ENCODE measurements around the gene CPA3. TPM values are rescaled to one million over a fixed set of nuclear protein-coding genes. Genes with fewer than 3 reads are reported as not detected.

CPA3 gene
- total RNA-seq, 2 donors from 2014 or later, result 0.16 TPM; not detected in 1

- ATAC-seq, result no peak
- no peak overlapping the region for H3K27ac Mint-ChIP-seq
- no peak for DNase-seq (ENCODE audit: low spot score in 2 of 2)
- no peaks in the 10 kb centered on the region for H3K36me3 Mint-ChIP-seq
- peaks cover 0 to 4% of the 10 kb centered on the region in 2 donors for H3K9me3 Mint-ChIP-seq
These were observed 24.7 kb downstream of the CPA3 start for GRCh38 chr3:148889828-148890227.

GRCh38 chr3:148896062-148896461 lies 31.0 kb downstream of the CPA3 start:
- DNase-seq (ENCODE audit: low spot score in 2 of 2), result no peak
- Mint-ChIP-seq H3K36me3 (no peaks in the 10 kb centered on the region), H3K27ac (no peak overlapping the region), H3K9me3 (peaks cover 0 to 4% of the 10 kb centered on the region in 2 donors)
- no peak for ATAC-seq

- DNase-seq (ENCODE audit: low spot score in 2 of 2) (no peak), ATAC-seq (no peak)
- Mint-ChIP-seq H3K9me3 (no peaks in the 10 kb centered on the region), H3K27ac (no peak overlapping the region), H3K36me3 (no peaks in the 10 kb centered on the region)
These were observed 37.1 kb downstream of the CPA3 start for GRCh38 chr3:148901987-148902791.

DNA sequence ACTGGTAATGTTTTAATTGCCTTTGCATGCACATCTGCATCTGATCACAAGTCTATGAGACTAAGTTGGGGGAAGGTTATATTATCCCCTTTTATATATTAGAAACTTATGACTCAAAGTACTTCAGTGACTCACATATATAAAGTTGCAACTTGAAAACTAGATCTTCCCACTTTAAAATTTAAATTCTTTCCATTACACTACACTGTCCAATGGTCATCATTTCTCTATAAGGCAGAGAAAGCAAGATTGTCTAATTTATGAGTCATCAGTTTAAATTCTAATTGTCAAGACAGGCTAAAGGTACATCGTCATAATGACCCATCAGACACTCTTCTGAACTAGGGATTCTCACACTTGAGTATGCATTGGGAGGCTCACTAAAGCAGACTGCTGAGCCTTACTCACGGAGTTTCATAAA lies 37.9 kb downstream of the CPA3 start:
- no peaks in the 10 kb centered on the region for H3K36me3 Mint-ChIP-seq
- DNase-seq (ENCODE audit: low spot score in 2 of 2) (no peak), ATAC-seq (peak in 1 of 2 donors; percentile 26)
- H3K9me3 Mint-ChIP-seq, result no peaks in the 10 kb centered on the region
- no peak overlapping the region for H3K27ac Mint-ChIP-seq

DNA sequence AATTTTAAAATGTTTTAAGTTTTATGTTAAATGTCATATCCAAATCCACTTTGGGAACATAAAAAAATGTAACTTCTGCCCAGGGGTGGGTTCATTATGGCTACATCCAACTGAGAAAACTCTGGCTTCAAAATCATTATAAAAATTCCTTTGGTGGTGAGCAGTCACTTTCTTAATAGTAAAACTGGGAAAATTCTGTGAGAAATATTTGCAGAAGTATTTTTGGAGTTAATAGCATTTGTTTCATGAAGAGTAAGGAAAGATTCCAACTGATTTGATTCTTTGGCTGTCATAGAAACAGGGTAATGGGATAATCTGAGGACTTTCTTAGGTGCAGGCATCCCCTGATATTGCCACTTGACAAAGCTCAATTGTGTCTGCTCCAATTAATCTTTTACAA lies 38.8 kb downstream of the CPA3 start:
- no peak for DNase-seq (ENCODE audit: low spot score in 2 of 2)
- no peak for ATAC-seq
- no peak overlapping the region for H3K27ac Mint-ChIP-seq
- no peaks in the 10 kb centered on the region for H3K36me3 Mint-ChIP-seq
- no peaks in the 10 kb centered on the region for H3K9me3 Mint-ChIP-seq

DNA sequence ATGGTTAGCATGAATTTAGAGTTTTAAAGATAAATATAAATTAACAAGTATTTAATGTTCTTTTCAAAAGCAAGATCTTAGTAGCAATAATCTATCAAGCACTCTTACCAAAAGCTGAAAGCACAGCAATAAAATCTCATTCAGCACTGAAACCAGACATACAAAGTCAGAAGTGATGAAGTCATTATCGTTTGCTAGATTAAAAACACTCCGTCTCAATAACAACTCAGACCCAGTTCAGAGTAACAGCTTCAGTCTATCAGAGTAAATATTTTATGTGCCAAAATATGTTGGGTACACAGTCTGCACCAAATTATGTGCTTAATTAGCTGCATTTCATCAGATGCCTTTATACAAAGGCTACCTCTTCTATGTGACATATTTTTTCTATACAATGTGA lies 41.6 kb downstream of the CPA3 start:
- no peak for DNase-seq (ENCODE audit: low spot score in 2 of 2)
- ATAC-seq, result no peak
- Mint-ChIP-seq H3K9me3 (no peaks in the 10 kb centered on the region), H3K36me3 (no peaks in the 10 kb centered on the region), H3K27ac (no peak overlapping the region)

DNA sequence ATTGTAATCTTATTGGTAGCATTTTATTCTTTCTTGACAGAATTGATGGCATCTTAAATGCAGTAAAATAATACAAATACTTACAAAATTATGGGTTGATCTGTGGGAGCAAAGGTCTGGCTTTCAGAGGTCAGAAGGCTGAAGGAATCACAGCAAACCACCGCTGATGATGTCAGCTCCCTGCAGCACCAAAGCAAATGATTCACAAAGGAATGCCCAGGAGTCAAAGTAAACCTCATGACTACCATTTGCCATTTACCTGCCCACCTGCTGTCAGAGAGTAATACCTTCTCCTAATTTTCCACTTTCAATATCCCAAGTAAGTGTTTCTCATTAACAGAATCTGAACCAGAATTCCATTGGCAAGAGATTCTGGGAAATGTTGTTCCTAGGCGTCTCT lies 46.1 kb downstream of the CPA3 start:
- Mint-ChIP-seq H3K9me3 (no peaks in the 10 kb centered on the region), H3K27ac (no peak overlapping the region), H3K36me3 (no peaks in the 10 kb centered on the region)
- no peak for ATAC-seq
- no peak for DNase-seq (ENCODE audit: low spot score in 2 of 2)

GRCh38 chr3:148911592-148911991 lies 46.5 kb downstream of the CPA3 start:
- DNase-seq (ENCODE audit: low spot score in 2 of 2), result no peak
- Mint-ChIP-seq H3K9me3 (no peaks in the 10 kb centered on the region), H3K36me3 (no peaks in the 10 kb centered on the region), H3K27ac (no peak overlapping the region)
- ATAC-seq, result no peak

DNA sequence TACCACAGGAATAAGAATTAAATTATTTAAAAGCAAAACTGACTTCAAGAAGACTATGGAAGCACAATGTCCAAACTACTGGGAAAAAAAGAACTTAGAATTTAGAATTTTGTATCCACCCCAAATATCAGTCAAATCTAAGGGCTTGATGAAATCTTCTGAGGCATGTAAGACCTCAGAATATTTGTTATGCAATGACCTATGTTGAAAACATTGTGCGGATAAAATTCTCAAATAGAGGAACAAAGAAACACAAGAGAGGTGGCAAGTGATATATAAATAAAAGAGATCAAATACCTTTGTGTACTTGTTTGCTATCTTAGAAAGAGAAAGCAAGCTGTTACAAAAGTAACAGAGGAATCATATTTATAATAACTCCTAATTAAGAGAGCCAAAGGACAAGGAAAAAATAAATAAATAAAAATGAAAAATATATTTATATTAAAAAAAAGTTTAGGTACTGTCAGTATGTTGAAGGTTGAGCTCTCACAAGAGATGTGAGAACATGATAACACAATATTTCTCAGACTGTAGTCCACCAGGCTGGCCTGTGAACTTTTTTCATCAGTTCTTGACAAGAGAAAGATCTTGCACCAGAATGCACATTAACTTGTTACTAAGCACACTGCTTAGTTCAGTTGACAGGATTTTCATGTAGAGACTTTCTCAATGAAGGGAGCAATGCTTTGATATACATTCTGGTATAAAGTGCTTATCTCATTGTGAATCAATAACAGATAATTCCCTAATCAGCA lies 50.0 kb downstream of the CPA3 start:
- ATAC-seq, result no peak
- Mint-ChIP-seq H3K36me3 (no peaks in the 10 kb centered on the region), H3K27ac (no peak overlapping the region), H3K9me3 (no peaks in the 10 kb centered on the region)
- DNase-seq (ENCODE audit: low spot score in 2 of 2), result no peak

- Mint-ChIP-seq H3K9me3 (no peaks in the 10 kb centered on the region), H3K27ac (no peak overlapping the region), H3K36me3 (no peaks in the 10 kb centered on the region)
- no peak for ATAC-seq
- no peak for DNase-seq (ENCODE audit: low spot score in 2 of 2)
These were observed 51.0 kb downstream of the CPA3 start for GRCh38 chr3:148916132-148916531.

DNA sequence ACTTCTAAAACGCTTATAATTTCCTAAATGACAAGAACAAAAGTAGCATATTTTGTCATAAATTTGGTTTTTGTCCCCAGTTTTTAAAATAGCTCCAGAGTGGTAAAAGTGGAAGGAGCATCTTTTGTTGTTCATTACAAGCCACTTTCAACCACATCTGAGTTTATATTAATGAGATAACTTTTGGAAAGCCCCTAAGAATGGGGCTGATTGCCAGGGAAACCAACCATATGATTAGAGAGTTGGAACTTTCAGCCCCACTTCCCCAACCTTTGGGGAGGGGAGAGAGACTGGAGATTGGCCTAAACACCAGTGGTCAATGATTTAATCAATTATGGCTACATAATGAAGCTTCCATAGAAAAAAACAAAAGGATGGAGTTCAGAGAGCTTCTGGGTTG lies 57.4 kb downstream of the CPA3 start:
- Mint-ChIP-seq H3K27ac (no peak overlapping the region), H3K9me3 (peaks cover 0 to 3% of the 10 kb centered on the region in 2 donors)
- ATAC-seq, result no peak

DNA sequence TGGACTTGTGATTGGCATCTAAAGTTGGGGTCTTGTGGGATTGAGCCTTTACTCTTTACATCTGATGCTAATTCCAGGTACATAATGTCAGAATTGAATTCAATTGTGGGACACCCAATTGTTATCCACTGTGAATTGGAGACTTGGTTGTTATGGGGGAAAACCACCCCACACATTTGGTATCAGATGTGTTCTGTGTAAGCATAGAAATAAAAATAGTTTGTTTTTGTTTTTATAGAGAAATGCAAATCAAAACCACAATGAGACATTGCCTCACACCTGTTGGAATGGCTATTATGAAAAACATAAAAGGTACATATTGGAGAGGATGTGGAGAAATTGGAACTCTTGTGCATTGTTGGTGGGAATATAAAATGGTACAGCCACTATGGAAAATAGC lies 58.5 kb downstream of the CPA3 start:
- DNase-seq (ENCODE audit: low spot score in 2 of 2), result no peak
- Mint-ChIP-seq H3K27ac (no peak overlapping the region), H3K36me3 (no peaks in the 10 kb centered on the region), H3K9me3 (peaks cover 0 to 3% of the 10 kb centered on the region in 2 donors)
- ATAC-seq, result no peak

More for the DNA sequence above, 57.4 kb downstream of the CPA3 start:
- no peaks in the 10 kb centered on the region for H3K36me3 Mint-ChIP-seq
- DNase-seq (ENCODE audit: low spot score in 2 of 2), result no peak

DNA sequence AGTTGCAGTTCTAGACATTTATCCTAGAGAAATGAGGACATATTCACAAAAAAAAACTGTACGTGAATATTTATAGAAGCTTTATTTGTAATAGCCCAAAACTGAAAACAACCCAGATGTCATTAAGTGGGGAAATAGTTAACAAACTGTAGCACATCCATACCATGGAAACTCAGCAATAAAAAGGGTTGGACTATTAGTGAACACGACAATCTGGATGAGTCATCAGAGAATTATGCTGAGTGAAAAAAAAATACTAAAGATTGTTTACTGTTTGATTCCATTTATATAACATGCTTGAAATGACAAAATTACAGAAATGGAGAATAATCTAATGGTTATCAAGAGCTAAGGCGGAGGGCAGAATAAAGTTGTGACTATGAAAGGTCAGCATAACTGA lies 59.5 kb downstream of the CPA3 start:
- Mint-ChIP-seq H3K9me3 (peaks cover 0 to 3% of the 10 kb centered on the region in 2 donors), H3K36me3 (no peaks in the 10 kb centered on the region), H3K27ac (no peak overlapping the region)
- ATAC-seq (no peak), DNase-seq (ENCODE audit: low spot score in 2 of 2) (no peak)

DNA sequence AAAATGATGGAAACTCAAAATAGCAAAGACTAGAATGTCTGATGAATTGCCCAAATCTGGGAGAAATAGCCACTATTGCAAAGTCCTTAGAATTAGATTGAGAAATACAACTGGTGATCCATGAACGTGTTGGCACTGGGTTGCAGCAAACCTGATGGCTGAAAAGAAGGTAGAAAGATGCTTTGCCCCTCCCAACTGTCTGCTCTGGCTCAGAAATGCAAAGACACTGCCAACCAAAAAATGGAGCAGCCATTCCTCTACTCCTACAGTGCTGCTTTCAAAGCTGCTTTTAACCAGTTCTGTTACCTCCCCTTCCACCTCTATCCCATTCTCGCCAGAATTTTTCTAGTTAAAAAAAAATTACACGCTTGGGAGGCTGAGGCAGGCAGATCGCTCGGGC lies 60.7 kb downstream of the CPA3 start:
- Mint-ChIP-seq H3K9me3 (peaks cover 0 to 3% of the 10 kb centered on the region in 2 donors), H3K27ac (no peak overlapping the region), H3K36me3 (no peaks in the 10 kb centered on the region)
- DNase-seq (ENCODE audit: low spot score in 2 of 2) (no peak), ATAC-seq (no peak)

- ATAC-seq (no peak), DNase-seq (ENCODE audit: low spot score in 2 of 2) (no peak)
- no peaks in the 10 kb centered on the region for H3K36me3 Mint-ChIP-seq
- H3K27ac Mint-ChIP-seq, result no peak overlapping the region
- H3K9me3 Mint-ChIP-seq, result no peaks in the 10 kb centered on the region
These were observed 65.7 kb downstream of the CPA3 start for GRCh38 chr3:148930752-148931151.

- H3K9me3 Mint-ChIP-seq, result no peaks in the 10 kb centered on the region
- no peak for DNase-seq (ENCODE audit: low spot score in 2 of 2)
- no peaks in the 10 kb centered on the region for H3K36me3 Mint-ChIP-seq
- no peak overlapping the region for H3K27ac Mint-ChIP-seq
- ATAC-seq, result no peak
These were observed 66.5 kb downstream of the CPA3 start for GRCh38 chr3:148931574-148931973.

GRCh38 chr3:148932972-148933371 lies 67.9 kb downstream of the CPA3 start:
- Mint-ChIP-seq H3K36me3 (no peaks in the 10 kb centered on the region), H3K9me3 (no peaks in the 10 kb centered on the region), H3K27ac (no peak overlapping the region)
- DNase-seq (ENCODE audit: low spot score in 2 of 2) (no peak), ATAC-seq (no peak)

All from activated naive CD4-positive, alpha-beta T cell treated with anti-CD3 and anti-CD28 coated beads, Interleukin-2, amount 50 U/mL, for 72 hours (primary cell).